Thyroid gland (tissue), 4 donors: ENCODE results near the gene OXSM.
A peak's percentile ranks its signal among the peaks of the same experiment; 100 is the strongest.

Experiments used
- CTCF ChIP-seq, 6 experiments: fragments of 200-600 bp in 3 of 6; fragments of 450-650 bp in 3 of 6; sonication (generic) in 3 of 6; IDR thresholded peaks; one replicate each; pipeline ENCODE4 v1.5.1; 2016 to 2019; ENCODE audit warnings: antibody characterized with exemption in 6 of 6, mild to moderate bottlenecking in 2 of 6, inconsistent platforms in 1 of 6, moderate library complexity in 1 of 6
- POLR2A ChIP-seq, 2 donors: fragments of 450-650 bp; IDR thresholded peaks; one replicate each; pipeline ENCODE4 v1.6.1; 2017; ENCODE audit warnings: antibody characterized with exemption in 2 of 2, mild to moderate bottlenecking in 2 of 2, moderate library complexity in 1 of 2

- TF ChIP-seq CTCF (IDR thresholded peaks at IDR 0.05) (no peak), POLR2A (IDR thresholded peaks at IDR 0.05) (peak in 1 of 2 donors; percentile 18)
Measured at GRCh38 chr3:25783661-25784512, 6.0 kb upstream of the OXSM start.
